Testis (tissue), 2 donors: Measurements from ENCODE around the gene LYST.

Source experiments
- CTCF ChIP-seq, 3 experiments: fragments of 450-650 bp in 2 of 3; fragments of 200-600 bp in 1 of 3; sonication (generic) in 1 of 3; IDR thresholded peaks; one replicate each; pipeline ENCODE4 v1.5.1; 2016 to 2019; ENCODE audit warnings: antibody characterized with exemption in 3 of 3, mild to moderate bottlenecking in 2 of 3, moderate library complexity in 1 of 3
- POLR2A ChIP-seq: fragments of 450-650 bp; IDR thresholded peaks from one replicate; pipeline ENCODE4 v1.6.1; 2017; ENCODE audit warnings: antibody characterized with exemption, mild to moderate bottlenecking, moderate library complexity

GRCh38 chr1:235736263-235736662 lies 130.4 kb downstream of the LYST start:
- TF ChIP-seq CTCF (IDR thresholded peaks at IDR 0.05) (no peak), POLR2A (no peak)
